GM23248 (cell line): ENCODE data around the gene COMMD7. TPM values are rescaled to one million over a fixed set of nuclear protein-coding genes. Genes with fewer than 3 reads are reported as not detected.

Experiments
- DNase-seq: peaks from one replicate; pipeline ENCODE4 v3.0.0-alpha.2; 2015
- H2AFZ ChIP-seq: fragments of 200-600 bp; sonication (generic); 2 replicates; pipeline ENCODE4 v1.6.1; 2016; ENCODE audit warnings: antibody characterized with exemption
- H3F3A ChIP-seq: fragments of 200-600 bp; sonication (generic); 2 replicates; pipeline ENCODE4 v1.6.1; 2016; ENCODE audit warnings: mild to moderate bottlenecking, antibody characterized with exemption, mixed run types; ENCODE audit not compliant: insufficient read depth
- H3K27ac ChIP-seq: fragments of 200-600 bp; sonication (generic); 2 replicates; pipeline ENCODE4 v1.5.1; 2016; ENCODE audit warnings: mild to moderate bottlenecking
- H3K27me3 ChIP-seq: fragments of 200-600 bp; sonication (generic); replicated peaks from 2 replicates; pipeline ENCODE4 v1.6.1; 2016; ENCODE audit warnings: mild to moderate bottlenecking; ENCODE audit not compliant: insufficient read depth
- H3K36me3 ChIP-seq: fragments of 200-600 bp; sonication (generic); 2 replicates; pipeline ENCODE4 v1.6.1; 2016; ENCODE audit warnings: low read depth, mild to moderate bottlenecking
- H3K4me1 ChIP-seq: fragments of 200-600 bp; sonication (generic); 2 replicates; pipeline ENCODE4 v1.6.1; 2016; ENCODE audit warnings: mild to moderate bottlenecking; ENCODE audit not compliant: insufficient read depth
- H3K4me2 ChIP-seq: fragments of 200-600 bp; sonication (generic); one replicate; pipeline ENCODE4 v1.6.1; 2016; ENCODE audit warnings: mild to moderate bottlenecking; ENCODE audit not compliant: unreplicated experiment
- H3K4me3 ChIP-seq: fragments of 200-600 bp; sonication (generic); 2 replicates; pipeline ENCODE4 v1.5.1; 2016; ENCODE audit warnings: mild to moderate bottlenecking
- H3K79me2 ChIP-seq: fragments of 200-600 bp; sonication (generic); 2 replicates; pipeline ENCODE4 v1.6.1; 2016; ENCODE audit warnings: mild to moderate bottlenecking; ENCODE audit not compliant: insufficient read depth
- H3K9ac ChIP-seq: fragments of 200-600 bp; sonication (generic); 2 replicates; pipeline ENCODE4 v1.6.1; 2016; ENCODE audit warnings: mild to moderate bottlenecking
- H3K9me2 ChIP-seq: fragments of 200-600 bp; sonication (generic); 2 replicates; pipeline ENCODE4 v1.6.1; 2016; ENCODE audit warnings: mixed run types, mild to moderate bottlenecking, moderate library complexity; ENCODE audit not compliant: insufficient read depth
- H3K9me3 ChIP-seq: fragments of 200-600 bp; sonication (generic); one replicate; pipeline ENCODE4 v1.6.1; 2017; ENCODE audit warnings: low read depth
- H4K20me1 ChIP-seq: fragments of 200-600 bp; sonication (generic); 2 replicates; pipeline ENCODE4 v1.6.0; 2016; ENCODE audit not compliant: insufficient read depth
- EZH2 ChIP-seq: fragments of 200-600 bp; sonication (generic); IDR thresholded peaks from 2 replicates; pipeline ENCODE4 v1.6.1; 2018; ENCODE audit warnings: antibody characterized with exemption, mild to moderate bottlenecking; ENCODE audit not compliant: insufficient read depth, poor library complexity, severe bottlenecking
- EZH2phosphoT487 ChIP-seq: fragments of 200-600 bp; sonication (generic); IDR thresholded peaks from 2 replicates; pipeline ENCODE4 v1.6.1; 2018; ENCODE audit warnings: antibody characterized with exemption, moderate library complexity, mild to moderate bottlenecking, low read depth; ENCODE audit not compliant: insufficient read depth
- WGBS, 2 experiments: methylation state at CpG; one replicate each; pipeline ENCODE4 v1.1.6; 2015 to 2017; ENCODE audit warnings: low lambda C conversion rate in 2 of 2, low coverage in 1 of 2; ENCODE audit errors: missing lambda C conversion rate in 2 of 2; 5-methylcytosine and 5-hydroxymethylcytosine counted together
- in situ Hi-C: fragments of 300-500 bp; cut with MboI; formaldehyde crosslinking; loops from 2 replicates; pipeline ENCODE4 v1.15.0; 2020
- polyA plus RNA-seq: library from polyadenylated mRNA; unstranded; fragments of >200 nt; fragmentation: Nextera tagmentation; extraction: Ambion mirVana; gene quantifications from 2 replicates; pipeline ENCODE4 v1.2.1, GENCODE V29; 2016
- total RNA-seq: library from RNA; depleted of rRNA; stranded (reverse); fragments of >200 nt; shearing (Covaris generic); gene quantifications from 2 replicates; pipeline ENCODE4 v1.2.3, GENCODE V29; 2014

COMMD7 gene
- total and polyA plus RNA-seq, 2 experiments from 2014 or later: 37.0 to 68.8 TPM

DNA sequence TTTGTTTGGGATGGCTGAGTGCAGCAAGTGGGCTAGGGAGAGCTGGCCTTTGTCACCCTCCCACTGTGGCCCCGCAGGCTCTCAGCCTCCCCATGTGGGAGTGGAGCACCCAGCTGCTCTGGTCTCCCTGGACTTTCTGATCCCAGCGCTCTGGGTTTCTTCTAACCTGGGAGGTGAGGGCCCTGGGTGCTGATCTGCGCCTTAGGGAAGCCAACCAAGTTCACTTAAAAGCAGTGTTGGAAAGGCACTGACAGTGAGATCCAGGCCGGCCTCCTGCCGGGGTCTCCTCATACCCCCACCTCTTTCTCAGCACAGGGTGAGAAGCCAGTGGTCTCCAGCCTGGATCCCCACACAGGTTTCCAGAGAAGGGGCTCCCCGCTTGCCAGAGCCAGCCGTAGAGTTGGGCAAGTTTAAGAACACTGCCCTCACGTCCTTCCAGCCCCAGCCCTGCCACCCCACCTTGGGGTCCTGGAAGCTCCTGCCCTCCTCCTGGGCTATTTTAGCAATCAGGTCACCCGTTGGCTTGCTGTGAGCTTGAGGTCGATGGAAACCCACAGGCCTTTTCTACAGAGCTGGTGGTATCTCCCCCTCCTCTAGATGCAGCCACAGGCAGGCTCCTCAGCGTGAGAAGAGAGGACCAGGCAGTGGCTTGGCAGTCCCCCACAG, 79.1 kb downstream of the COMMD7 start:
- H3K4me2 ChIP-seq: no peak overlapping the region
- no peaks in the 10 kb centered on the region for H3K36me3 ChIP-seq
- H3K9me2 ChIP-seq: no peaks in the 10 kb centered on the region
- no peak for TF ChIP-seq EZH2
- TF ChIP-seq EZH2phosphoT487: no peak
- no peaks in the 10 kb centered on the region for H3F3A ChIP-seq
- no peak for DNase-seq
- 85% methylated on average over 11 of the region's 11 CpGs for WGBS, 2 experiments
- H3K4me1 ChIP-seq: no peaks in the 10 kb centered on the region
- H4K20me1 ChIP-seq: no peaks in the 10 kb centered on the region
- H3K27ac ChIP-seq: no peak overlapping the region
- H3K27me3 ChIP-seq: no peaks in the 10 kb centered on the region
- no peak overlapping the region for H2AFZ ChIP-seq
- H3K4me3 ChIP-seq: no peak overlapping the region
- H3K79me2 ChIP-seq: no peaks in the 10 kb centered on the region
- in situ Hi-C loops: no loop called here
- H3K9me3 ChIP-seq: no peaks in the 10 kb centered on the region
- H3K9ac ChIP-seq: no peak overlapping the region

DNA sequence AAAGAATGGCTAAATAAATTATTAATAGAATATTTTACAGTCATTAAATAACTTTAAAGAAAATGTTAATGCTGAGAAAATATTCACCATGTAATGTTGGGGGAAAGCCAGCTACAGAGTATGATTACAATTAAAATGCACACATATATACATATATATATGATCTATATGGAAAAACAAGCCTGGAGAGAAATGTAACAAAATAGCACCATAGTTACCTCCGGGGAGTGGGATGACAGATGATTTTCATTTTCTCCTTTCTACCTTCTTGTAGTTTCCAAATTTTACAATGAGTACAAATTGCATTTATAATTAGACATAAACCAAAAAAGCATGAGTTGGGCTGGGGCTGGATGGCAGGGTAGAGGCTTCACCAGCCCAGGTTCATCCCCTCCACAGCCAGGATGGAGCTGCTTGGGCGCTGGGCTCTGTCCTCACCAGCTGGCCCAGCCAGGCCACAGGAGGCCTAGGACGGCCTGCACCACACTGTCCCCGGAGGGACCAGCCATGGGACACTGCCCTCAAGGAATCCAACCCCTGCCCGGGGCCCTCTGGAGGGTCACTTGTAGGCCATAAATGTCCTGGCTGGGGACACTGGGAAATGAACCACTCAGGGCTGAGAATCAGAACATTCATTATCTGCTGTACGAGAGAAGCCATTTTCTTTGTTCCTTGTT, 79.8 kb downstream of the COMMD7 start:
- Histone ChIP-seq H4K20me1 (no peaks in the 10 kb centered on the region), H3K4me2 (no peak overlapping the region), H3K9ac (no peak overlapping the region), H3F3A (no peaks in the 10 kb centered on the region), H3K27ac (no peak overlapping the region), H3K27me3 (no peaks in the 10 kb centered on the region), H3K4me1 (no peaks in the 10 kb centered on the region), H3K36me3 (no peaks in the 10 kb centered on the region), H3K79me2 (no peaks in the 10 kb centered on the region), H3K4me3 (no peak overlapping the region), H2AFZ (no peak overlapping the region), H3K9me2 (no peaks in the 10 kb centered on the region), H3K9me3 (no peaks in the 10 kb centered on the region)
- in situ Hi-C loops: no loop called here
- TF ChIP-seq EZH2 (no peak), EZH2phosphoT487 (no peak)
- DNase-seq: no peak
- 84 to 88% methylated on average over 6 of the region's 6 CpGs for WGBS, 2 experiments

DNA sequence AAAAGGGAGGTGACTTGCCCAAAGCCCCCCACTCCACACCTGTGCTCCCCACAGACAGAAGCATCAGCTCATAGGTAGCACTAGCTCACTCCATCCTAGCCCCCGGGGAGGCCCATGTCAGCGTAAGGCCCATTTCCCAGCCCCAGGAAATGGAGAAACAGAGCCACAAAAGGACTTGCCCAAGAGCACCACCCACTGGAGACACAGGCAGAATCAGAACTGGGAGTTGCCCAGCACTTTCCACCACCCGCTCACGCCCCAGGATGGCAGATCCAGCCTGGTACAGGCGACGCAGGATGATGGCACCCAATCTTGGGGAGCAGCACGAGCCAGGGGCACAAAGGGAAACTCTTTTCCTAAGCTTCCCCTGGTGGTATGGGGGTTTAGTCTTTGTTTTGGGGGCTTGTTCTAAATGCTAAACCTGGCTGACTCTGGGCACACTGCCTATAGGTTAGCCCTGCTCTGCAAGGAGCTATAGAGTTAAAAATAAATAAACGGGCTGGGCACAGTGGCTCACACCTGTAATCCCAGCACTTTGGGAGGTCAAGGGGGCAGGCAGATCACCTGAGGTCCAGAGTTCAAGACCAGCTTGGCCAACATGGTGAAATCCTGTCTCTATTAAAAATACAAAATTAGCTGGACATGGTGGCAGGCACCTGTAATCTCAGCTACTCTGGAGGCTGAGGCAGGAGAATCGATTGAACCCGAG, 81.3 kb downstream of the COMMD7 start:
- no peak overlapping the region for H3K4me2 ChIP-seq
- H3K36me3 ChIP-seq: no peaks in the 10 kb centered on the region
- no peaks in the 10 kb centered on the region for H3K9me3 ChIP-seq
- no peak for DNase-seq
- no peaks in the 10 kb centered on the region for H3K4me1 ChIP-seq
- no peak overlapping the region for H2AFZ ChIP-seq
- WGBS, 2 experiments: 69% methylated on average over 10 of the region's 10 CpGs
- no peak overlapping the region for H3K4me3 ChIP-seq
- in situ Hi-C loops: no loop called here
- H3K27me3 ChIP-seq: no peaks in the 10 kb centered on the region
- no peaks in the 10 kb centered on the region for H3K9me2 ChIP-seq
- no peak overlapping the region for H3K27ac ChIP-seq
- no peaks in the 10 kb centered on the region for H3F3A ChIP-seq
- no peak for TF ChIP-seq EZH2
- TF ChIP-seq EZH2phosphoT487: no peak
- H4K20me1 ChIP-seq: no peaks in the 10 kb centered on the region
- no peaks in the 10 kb centered on the region for H3K79me2 ChIP-seq
- no peak overlapping the region for H3K9ac ChIP-seq

DNA sequence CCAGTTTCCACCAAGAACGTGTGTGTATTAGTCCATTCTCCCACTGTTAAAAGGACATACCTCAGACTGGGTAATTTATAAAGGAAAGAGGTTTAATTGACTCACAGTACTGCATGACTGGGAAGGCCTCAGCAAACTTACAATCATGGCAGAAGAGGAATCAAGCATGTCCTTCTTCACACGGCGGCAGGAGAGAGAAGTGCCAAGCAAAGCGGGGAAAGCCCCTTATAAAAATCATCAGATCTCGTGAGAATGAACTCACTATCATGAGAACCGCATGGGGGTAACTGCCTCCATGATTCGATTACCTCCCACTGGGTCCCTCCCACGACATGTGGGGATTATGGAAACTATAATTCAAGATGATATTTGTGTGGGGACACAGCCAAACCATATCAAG, 82.6 kb downstream of the COMMD7 start:
- in situ Hi-C loops: no loop called here
- H3K79me2 ChIP-seq: no peaks in the 10 kb centered on the region
- WGBS, 2 experiments: 78 to 80% methylated on average over 8 of the region's 8 CpGs
- H2AFZ ChIP-seq: no peak overlapping the region
- H3K9ac ChIP-seq: no peak overlapping the region
- no peaks in the 10 kb centered on the region for H3K9me3 ChIP-seq
- no peak overlapping the region for H3K4me2 ChIP-seq
- no peaks in the 10 kb centered on the region for H3F3A ChIP-seq
- no peak for DNase-seq
- no peaks in the 10 kb centered on the region for H3K4me1 ChIP-seq
- no peak overlapping the region for H3K27ac ChIP-seq
- TF ChIP-seq EZH2 (no peak), EZH2phosphoT487 (no peak)
- H3K9me2 ChIP-seq: no peaks in the 10 kb centered on the region
- no peak overlapping the region for H3K4me3 ChIP-seq
- no peaks in the 10 kb centered on the region for H3K36me3 ChIP-seq
- no peaks in the 10 kb centered on the region for H3K27me3 ChIP-seq
- no peaks in the 10 kb centered on the region for H4K20me1 ChIP-seq
